Ureter (tissue), 1 donor: ENCODE measurements around the gene CES4A. TPM values are rescaled to one million over a fixed set of nuclear protein-coding genes. Genes with fewer than 3 reads are reported as not detected.
"Not testable (repeated sequence)": the region's sequence is repeated elsewhere in the genome, so short reads cannot be mapped to it uniquely, and the experiment has no call there.

ENCODE experiments used
- DNase-seq: peaks from one replicate; pipeline ENCODE4 v3.0.0-alpha.2; 2020; ENCODE audit warnings: low spot score
- total RNA-seq: library from RNA; stranded (reverse); gene quantifications from one replicate; pipeline ENCODE4 v1.2.4, GENCODE V29; 2023
- donor health status: DM: yes; HTN: yes; CAD: no.

Gene CES4A
- total RNA-seq, 1 donor from 2014 or later: 17.7 TPM

DNA sequence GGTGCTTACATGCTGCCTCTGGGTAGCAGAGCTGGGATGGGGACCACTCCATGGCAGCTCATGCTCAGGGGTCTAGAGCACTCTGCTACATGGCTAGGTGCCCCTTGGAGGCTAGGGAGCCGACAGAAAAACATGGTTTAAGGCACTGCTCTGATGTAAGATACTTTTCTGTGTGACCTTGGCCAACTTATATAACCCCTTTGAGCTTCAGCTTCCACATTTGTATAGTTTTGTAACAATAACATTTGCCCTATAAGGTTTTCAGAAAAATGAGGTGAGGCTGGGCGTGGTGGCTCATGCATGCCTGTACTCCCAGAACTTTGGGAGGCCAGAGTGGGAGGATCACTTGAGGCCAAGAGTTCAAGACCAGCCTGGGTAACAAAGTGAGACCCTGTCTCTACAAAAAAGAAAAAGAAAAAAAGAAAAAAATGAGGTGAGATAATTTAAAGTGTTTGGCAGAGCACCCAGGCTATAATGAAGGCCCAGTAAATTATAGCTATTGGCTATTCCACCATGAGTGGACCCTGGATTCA is 3.2 kb downstream of the CES4A start:
- DNase-seq: no peak

DNA sequence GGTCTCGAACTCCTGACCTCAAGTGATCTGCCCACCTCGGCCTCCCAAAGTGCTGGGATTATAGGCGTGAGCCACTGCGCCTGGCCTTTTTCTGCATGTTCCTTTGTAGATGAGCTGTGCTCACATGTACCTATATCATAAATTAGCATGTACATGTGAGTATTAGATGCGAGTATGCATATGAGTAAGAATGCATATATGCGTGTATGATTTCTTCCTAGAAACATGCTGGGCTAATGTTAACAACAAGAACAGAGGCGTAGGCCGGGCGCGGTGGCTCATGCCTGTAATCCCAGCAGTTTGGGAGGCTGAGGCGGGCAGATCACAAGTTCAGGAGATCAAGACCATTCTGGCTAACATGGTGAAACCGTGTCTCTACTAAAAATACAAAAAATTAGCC is 5.2 kb downstream of the CES4A start:
- DNase-seq: not testable (repeated sequence)

DNA sequence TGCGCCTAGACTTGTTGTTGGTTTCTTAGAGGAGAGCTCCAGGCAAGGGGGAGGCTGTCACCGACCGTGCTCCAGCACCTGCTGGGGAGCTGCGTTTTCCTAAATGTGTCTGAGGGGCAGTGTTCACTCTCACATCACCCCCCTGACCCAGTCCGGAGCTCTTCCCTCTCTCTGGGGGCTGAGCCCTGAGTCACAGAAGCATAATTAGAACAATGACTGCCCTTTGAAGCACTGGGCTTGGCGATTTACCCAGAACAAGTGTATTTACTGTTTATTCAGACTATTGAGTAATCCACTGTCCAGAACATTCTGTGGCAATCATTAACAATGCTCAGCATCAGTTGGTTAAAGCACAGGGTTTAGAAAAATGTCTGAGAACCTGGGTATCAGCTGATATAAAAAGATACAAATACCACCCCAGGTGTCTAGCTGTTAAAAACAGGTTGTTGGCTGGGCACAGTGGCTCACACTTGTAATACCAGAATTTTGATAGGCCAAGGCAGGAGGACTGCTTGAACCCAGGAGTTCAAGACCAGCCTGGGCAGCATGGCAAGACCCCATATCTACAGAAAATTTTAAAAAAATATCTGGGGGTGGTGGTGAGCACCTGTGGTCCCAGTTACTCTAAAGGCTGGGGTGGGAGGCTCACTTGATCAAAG is 8.1 kb downstream of the CES4A start:
- DNase-seq: peak; percentile 55

DNA sequence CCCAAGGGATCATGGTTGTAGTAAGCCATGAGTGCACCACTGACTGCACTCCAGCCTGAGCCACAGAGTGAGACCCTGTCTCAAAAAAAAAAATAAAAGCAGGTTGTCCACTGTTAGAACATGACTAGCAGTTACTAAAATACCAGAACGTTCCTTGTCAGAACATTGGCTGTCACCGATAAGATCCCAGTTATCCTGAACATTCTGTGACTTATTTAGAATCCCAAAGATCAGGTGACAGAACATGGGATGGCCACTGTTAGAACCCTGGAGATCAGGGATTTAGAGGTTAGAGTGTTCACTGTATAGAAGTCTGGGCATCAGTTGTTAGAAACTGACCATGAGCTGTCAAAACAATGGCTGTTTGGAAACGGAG is 8.6 kb downstream of the CES4A start:
- no peak for DNase-seq

DNA sequence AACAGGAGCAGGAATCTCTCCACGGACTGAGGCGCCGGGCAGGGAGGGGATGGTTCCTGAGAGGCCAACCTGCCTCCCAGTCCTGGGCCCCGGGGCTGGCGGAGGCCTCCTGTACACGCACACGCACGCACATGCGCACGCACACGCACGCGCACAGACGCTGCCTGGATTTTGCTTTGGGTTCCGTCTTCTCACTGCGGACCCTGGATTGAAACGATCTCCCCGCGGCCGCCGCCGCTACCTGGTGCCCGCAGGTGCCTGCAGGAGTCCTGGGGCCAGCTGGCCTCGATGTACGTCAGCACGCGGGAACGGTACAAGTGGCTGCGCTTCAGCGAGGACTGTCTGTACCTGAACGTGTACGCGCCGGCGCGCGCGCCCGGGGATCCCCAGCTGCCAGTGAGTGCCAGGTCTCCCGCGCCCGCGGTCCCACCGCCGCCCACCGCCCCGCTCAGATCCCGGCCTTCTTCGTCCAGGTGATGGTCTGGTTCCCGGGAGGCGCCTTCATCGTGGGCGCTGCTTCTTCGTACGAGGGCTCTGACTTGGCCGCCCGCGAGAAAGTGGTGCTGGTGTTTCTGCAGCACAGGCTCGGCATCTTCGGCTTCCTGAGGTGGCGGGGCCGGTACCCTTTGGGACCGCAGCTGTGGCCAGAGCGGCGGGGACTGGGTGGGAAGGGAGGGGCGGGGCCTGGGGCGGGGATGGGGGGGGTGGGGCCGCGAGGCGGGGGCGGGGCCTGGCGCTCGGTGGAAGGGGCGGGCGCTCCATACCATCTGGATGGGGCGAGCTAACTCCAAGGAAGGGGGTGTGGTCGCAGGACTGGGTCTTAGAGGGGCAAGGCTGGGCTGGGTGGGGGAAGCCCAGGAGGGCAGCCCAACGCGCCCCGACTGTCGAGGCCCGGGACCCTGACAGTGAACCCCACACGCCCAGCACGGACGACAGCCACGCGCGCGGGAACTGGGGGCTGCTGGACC is 12.3 kb downstream of the CES4A start:
- no peak for DNase-seq

DNA sequence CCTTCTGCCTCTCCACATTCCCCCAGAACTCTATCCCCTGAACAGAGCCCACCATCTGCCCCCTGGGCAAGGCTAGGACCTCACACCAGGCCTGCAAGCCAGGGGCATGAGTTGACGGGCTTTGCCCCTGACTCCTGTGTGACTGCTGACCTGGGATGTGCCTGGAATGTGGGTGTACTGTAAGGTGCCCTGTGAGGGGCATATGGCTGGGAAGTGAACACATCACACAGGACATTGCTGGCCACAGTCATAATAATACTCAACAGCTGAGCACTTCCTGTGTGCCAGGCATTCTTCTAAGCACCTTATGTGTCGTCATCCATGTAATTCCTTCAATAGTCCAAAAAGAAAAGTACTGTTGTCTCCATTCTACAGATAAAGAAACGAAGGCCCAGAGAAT is 13.3 kb downstream of the CES4A start:
- DNase-seq: no peak

DNA sequence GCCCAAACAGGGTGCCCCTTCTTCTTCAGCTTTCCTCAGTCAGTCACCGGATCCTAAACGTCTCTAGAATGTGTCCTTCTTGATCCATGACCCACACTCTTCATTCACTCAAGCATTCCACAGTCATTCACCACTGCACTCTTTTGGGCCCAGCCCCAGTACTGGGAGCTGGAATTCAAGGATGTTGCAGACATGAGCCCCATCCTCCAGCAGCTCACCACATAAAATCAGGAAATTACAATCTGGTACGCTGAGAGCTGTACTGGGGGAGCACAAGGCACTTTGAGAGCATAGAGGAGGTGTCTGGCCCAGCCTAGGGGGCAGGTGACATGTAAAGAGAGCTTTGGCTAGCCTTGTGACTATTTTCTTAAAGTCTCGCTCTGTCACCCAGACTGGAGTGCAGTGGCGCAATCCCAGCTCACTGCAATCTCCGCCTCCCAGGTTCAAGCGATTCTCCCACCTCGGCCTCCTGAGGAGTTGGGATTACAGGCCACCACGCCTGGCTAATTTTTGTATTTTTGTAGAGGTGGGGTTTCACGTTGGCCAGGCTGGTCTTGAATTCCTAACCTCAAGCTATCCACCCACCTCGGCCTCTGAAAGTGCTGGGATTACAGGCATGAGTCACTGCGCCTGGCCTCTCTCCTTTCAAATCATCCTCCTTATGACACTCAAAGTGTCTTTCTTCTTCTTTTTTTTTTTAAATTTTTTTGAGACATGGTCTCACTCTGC is 18.7 kb downstream of the CES4A start:
- DNase-seq: no peak

DNA sequence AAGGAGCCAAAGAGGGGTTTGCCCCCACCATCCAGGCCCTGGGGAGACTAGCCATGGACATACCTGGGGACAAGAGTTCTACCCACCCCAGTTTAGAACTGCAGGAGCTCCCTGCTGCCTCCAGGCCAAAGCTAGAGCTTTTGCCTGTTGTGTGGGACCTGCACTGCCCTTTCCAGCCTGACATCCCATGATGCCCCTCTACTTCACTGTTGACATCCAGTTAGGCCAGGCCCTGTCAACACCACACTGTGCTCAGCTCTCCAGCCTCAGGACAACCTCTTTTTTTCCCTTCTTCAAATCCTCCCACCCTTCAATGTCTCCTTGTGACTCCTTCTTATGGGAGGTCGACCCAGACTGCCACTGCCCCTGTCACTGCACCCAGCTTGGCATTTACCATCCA is 20.8 kb downstream of the CES4A start:
- DNase-seq: no peak

DNA sequence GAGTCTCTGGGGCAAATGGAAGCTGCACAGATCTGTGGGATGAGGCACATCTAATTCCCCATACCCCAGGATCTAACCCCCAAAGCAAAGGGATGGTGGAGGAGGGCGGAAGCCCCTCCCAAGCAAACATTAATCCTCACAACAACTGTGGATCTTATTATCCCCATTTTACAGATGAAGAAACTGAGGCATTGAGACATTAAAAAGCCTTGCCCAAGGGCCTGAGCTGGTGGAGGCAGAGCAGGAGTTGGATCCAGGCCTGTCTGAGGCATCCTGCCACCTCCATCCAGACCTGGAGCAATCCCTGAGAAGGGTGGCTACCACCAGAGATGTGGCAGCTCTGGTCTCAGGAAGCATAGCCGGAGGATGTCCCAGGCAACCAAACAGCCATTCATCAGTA is 22.9 kb downstream of the CES4A start:
- no peak for DNase-seq

DNA sequence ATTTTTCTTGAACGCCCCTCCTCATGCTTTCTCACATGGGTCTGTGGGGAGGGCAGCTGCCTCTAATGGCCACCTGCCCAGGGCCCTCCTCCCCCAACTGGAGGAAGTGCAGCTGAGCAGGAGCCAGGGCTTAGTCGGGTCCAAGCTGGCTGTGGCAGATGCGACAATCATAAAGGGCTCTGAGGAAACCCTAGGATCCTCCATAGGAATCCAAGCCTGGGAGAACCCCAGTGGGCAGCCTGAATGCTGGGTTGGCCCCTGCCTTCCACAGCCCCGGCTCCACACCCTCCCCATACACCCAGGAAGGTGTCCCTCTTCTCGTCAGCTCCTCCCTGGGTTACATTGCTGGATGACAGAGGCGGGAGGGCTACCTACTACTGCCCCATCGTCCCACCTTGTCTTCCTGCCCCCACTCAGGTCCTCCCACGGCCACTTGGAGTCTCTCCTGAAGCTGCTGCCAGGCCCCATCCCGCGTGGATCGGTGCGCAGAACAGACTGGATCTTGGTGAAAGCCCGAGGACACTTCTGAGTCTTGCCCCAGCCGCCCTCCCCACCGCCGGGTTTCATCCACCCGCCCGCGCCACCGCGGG is 24.9 kb downstream of the CES4A start:
- no peak for DNase-seq

DNA sequence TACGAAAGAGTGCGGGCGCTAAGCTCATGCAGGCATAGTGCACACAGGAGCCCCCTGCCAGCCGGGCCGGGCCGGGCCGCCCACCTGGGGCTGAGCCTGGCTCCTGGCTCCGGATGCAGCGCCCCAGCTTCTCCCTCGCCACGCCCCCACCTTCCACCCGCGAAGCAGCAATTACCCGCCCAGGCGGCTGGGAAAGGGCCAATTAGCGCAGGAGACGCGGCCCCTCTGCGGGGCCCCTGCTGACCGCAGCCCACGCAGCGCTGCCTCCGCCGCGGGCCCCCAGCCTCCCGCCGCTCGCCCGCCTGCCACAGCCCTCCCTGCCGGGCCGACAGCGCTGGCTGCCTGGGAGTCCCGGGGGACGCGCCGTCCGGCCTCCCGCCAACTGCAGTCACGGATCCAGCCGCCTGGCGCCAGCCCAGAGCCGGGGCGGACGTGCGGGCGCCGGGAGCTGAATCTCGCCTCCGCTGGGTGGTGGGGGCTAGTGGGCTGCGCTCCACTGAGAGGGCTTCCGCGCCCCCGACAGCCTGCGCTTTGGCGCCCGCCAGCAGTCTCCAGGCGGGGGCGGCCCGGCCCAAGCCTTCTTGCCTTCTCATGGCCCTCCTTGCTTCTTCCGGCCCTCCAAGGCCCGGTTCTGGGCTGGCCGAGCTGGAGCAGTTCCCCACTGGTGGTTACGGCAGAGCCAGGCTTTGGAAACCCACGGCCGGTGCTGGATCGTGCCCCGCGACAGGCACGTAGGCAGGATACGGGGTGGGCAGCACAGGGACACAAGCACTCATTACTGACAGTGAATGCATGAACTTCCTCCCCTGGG is 25.6 kb downstream of the CES4A start:
- peak; percentile 74 for DNase-seq

DNA sequence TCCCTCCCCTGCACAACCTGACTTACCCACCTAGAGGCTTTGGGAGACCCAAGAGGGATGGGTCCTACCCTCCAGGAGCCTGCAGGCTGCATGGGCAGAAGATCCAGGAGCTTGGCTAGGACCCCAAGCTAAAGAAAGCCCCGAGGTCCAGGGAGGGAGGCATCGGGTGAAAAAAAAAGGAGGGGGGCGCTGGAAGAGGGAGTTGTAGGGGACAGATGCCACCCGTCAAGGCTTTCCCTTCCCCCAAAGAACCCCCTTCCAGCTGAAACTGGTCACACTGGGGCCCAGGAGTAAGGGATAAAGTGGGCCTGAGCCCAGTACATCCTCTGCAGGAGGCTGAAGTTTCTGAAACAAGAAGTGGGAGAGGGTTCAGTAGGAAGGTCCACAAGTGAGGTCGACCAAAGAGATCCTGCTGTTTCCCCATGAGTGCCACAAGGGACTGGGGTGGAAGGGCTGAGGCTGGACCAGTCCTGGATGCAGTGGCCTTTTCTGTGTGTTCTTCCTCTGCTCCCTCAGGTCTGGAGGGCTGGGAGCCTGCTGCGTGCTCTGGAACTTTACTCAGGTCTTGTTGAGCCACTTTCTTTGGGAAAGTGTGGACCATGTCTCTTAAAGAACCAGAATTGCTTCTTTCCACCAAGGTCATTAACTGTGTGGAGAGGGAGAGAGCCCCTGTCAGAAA is 26.4 kb downstream of the CES4A start:
- no peak for DNase-seq

DNA sequence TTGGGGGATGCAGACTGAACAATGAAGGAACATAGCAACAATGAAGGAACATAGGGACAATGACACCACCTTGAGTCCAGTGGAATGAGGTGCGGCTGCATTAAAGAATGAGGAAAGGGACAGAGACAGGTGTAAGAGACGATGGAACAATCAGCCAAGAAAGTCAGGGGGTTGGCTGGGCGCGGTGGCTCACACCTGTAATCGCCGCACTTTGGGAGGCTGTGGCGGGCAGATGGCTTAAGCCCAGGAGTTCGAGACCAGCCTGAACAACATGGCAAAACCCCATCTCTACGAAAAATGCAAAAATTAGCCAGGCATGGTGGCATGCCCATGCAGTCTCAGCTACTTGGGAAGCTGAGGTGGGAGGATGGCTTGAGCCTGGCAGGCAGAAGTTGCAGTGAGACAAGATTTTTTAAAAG is 26.9 kb downstream of the CES4A start:
- no peak for DNase-seq

DNA sequence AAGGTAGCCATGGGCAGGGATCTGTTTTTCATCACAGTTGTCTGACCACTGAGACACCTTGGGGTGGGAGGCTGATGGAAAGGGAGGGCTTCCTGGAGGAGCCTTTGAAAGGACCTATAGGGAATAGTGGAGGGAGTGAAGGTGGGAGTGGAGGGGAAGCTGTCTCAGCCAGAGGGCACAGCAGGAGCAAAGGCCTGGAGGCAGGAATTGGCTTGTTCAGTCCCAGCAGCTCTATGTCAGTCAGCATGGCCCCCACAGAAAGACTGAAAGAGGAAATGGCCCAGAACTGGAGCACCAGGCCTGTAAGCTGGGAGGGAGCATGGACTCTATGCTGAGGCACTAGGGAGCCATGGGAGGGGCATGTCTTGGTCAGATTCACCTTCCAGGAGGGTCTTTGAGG is 27.8 kb downstream of the CES4A start:
- DNase-seq: no peak

DNA sequence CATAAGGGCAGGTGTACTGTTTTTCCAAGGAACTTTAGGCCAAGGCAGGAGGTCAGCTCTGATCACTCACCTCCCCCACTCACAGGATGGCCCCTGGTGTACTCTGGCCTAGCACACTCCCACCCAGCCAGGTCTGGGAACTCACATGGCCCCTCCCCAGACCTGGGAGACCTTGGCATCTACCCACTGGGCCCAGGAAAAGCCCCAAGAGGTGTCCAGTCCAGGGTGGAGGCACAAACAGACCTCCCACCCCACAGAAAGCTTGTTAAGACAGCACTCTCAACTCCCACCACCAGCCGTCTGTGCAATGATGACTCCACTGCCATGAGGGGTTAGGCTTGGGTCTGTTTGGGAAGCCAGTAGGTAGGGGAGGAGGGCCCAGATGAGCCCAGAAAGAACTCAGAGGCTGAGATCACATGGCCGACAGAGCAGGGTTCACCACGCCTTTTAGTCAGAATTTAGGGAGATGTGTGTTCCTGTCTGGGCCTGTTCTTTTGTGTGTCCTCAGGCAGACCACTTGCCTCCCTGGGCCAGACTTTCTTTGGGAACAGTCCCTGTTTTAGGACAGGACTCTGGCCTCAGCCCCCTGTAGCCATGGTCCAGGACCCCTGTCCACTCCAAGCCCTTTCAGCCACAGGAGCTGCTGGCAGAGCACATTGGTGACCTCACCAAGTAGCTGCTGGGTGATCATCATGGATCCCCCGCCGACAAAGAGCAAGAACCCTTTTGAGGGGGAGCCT is 28.5 kb downstream of the CES4A start:
- no peak for DNase-seq

DNA sequence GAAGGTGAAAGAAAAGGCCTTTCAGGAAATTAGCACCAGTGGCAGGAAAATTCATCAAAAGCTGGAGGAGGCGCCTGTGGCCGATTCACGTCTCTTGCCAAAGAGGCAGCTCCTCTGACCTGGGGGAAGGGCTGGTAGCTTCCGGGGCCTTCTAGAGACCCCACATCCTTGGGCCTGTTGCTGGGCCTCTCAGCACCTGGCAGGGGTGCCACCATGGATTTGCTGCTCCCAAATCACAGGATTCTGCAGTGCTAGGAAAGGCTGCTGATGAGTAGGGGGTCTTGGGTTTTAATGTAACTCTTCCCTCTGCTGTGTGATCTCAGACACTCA is 29.0 kb downstream of the CES4A start:
- no peak for DNase-seq

DNA sequence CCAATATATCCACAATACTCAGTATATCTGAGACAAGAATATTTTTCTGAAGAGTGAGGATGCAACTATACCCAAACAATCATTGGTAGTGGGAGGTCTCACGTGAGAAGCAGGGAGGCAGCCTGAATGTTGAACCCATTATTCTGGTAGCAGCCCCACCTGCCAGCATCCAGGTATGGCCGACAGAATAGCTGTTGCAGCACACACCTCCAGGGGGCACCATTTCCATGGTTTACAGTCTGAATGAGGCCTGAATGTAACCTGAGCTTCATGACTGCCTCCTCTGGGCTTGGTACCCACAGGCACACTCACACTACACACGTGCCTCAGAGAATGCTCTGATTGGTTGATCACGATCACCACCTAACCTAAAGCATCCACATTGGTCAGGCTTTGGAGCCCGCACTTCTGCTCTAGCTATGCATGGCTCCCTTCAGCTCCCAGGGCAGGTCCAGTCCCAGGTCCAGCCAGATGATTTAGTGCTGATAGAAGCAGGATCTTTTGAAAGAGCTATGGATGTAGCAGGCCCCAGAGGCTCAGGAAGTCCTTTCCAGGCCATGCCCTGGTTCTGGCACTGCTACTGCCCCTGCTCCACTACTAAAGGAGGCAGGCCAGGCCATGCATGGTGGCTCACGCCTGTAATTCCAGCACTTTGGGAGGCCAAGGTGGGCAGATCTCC is 29.6 kb downstream of the CES4A start:
- peak; percentile 73 for DNase-seq

DNA sequence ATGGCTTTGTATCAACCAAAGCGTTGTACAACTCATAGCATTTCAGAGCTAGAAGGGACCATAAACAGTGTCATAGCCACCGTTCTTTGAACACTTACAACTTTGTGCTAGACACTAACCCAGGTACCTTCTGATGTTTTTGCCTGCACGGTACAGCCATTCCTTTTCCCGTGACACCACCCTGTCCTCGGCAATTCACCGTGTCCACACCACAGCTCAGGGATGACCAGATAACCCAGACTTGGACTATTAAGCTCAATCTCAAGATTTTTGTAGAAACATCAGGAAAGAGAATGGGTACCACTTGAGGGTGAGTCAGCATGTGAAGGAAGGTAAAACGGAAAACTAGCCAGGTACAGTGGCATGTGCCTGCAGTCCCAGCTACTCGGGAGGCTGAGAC is 30.8 kb downstream of the CES4A start:
- DNase-seq: no peak

DNA sequence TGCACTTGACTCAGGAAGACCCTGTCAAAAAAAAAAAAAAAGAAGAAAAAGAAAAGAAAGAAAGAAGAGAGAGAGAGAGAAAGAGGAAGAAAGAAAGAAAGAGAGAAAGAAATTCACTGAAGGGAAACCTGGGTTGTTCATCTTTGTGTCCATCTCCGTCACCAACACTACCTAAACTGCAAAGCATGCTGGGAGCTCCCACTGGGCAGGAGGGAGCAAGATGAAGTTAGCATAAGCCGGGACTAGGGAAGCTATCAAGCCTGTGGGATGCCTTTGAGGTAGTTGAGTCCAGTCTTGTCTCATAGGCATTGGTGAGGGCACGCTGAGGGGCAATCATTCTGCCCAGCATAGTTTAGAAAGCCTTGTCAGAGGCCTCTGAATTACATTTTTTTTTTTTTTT is 32.9 kb downstream of the CES4A start:
- DNase-seq: peak; percentile 17
